T-helper 1 cell treated with Interleukin-12 subunit alpha and Interleukin-12 subunit beta and Interleukin-4 antibody, amounts not matched to agents 30 μg/mL and 1 μg/mL, for 36 hours (primary cell): Measurements from ENCODE around the gene DHRS1.
"Not testable (repeated sequence)": the region's sequence is repeated elsewhere in the genome, so short reads cannot be mapped to it uniquely, and the experiment has no call there.

Experiments
- H3K27ac Mint-ChIP-seq: one replicate; pipeline ENCODE4 v1.8.0; 2021; ENCODE audit warnings: mild to moderate bottlenecking, mixed read lengths
- H3K27me3 Mint-ChIP-seq: one replicate; pipeline ENCODE4 v1.8.0; 2021; ENCODE audit warnings: low read depth, mixed read lengths
- H3K36me3 Mint-ChIP-seq: one replicate; pipeline ENCODE4 v1.8.0; 2021; ENCODE audit warnings: low read depth, mixed read lengths
- H3K4me1 Mint-ChIP-seq: one replicate; pipeline ENCODE4 v1.8.0; 2021; ENCODE audit warnings: low read depth, mixed read lengths
- H3K4me3 Mint-ChIP-seq: one replicate; pipeline ENCODE4 v1.8.0; 2021; ENCODE audit warnings: mild to moderate bottlenecking, moderate library complexity, mixed read lengths
- H3K9me3 Mint-ChIP-seq: one replicate; pipeline ENCODE4 v1.8.0; 2021; ENCODE audit warnings: mixed read lengths

DHRS1 gene

GRCh38 chr14:24251880-24252288, 47.7 kb downstream of the DHRS1 start:
- Mint-ChIP-seq H3K27ac (no peak overlapping the region), H3K27me3 (no peaks in the 10 kb centered on the region), H3K4me3 (no peak overlapping the region), H3K36me3 (peaks cover 15% of the 10 kb centered on the region), H3K9me3 (no peaks in the 10 kb centered on the region), H3K4me1 (peaks cover 33% of the 10 kb centered on the region)

GRCh38 chr14:24250354-24250753, 49.2 kb downstream of the DHRS1 start:
- Mint-ChIP-seq H3K36me3 (peaks cover 14% of the 10 kb centered on the region), H3K27me3 (no peaks in the 10 kb centered on the region), H3K9me3 (no peaks in the 10 kb centered on the region), H3K4me1 (peaks cover 36% of the 10 kb centered on the region), H3K27ac (peak overlapping the region; percentile 76), H3K4me3 (peak overlapping the region; percentile 55)

- peak overlapping the region; percentile 43 for H3K4me3 Mint-ChIP-seq
Measured at GRCh38 chr14:24249230-24250021, 50.2 kb downstream of the DHRS1 start.

GRCh38 chr14:24247422-24247821, 52.2 kb downstream of the DHRS1 start:
- Mint-ChIP-seq H3K4me3 (peak overlapping the region; percentile 41), H3K27me3 (no peaks in the 10 kb centered on the region), H3K27ac (peak overlapping the region; percentile 75), H3K4me1 (peaks cover 46% of the 10 kb centered on the region), H3K9me3 (no peaks in the 10 kb centered on the region), H3K36me3 (peaks cover 7% of the 10 kb centered on the region)

More at GRCh38 chr14:24249230-24250021, 50.2 kb downstream of the DHRS1 start:
- no peaks in the 10 kb centered on the region for H3K9me3 Mint-ChIP-seq
- H3K36me3 Mint-ChIP-seq, result peaks cover 11% of the 10 kb centered on the region
- H3K27me3 Mint-ChIP-seq, result no peaks in the 10 kb centered on the region
- peak overlapping the region; percentile 76 for H3K27ac Mint-ChIP-seq
- peaks cover 40% of the 10 kb centered on the region for H3K4me1 Mint-ChIP-seq

- Mint-ChIP-seq H3K4me3 (peak overlapping the region; percentile 64), H3K9me3 (no peaks in the 10 kb centered on the region), H3K36me3 (peaks cover 10% of the 10 kb centered on the region), H3K4me1 (peaks cover 48% of the 10 kb centered on the region), H3K27ac (peak overlapping the region; percentile 91), H3K27me3 (no peaks in the 10 kb centered on the region)
Measured at GRCh38 chr14:24246765-24247212, 52.8 kb downstream of the DHRS1 start.

GRCh38 chr14:24245350-24245749, 54.2 kb downstream of the DHRS1 start:
- not testable (repeated sequence) for H3K9me3 Mint-ChIP-seq, H3K27me3 Mint-ChIP-seq, H3K4me3 Mint-ChIP-seq
- Mint-ChIP-seq H3K27ac (peak overlapping the region; percentile 73), H3K36me3 (peaks cover 15% of the 10 kb centered on the region), H3K4me1 (peaks cover 42% of the 10 kb centered on the region)

- Mint-ChIP-seq H3K4me3 (peak overlapping the region; percentile 88), H3K36me3 (peaks cover 23% of the 10 kb centered on the region), H3K27ac (peak overlapping the region; percentile 97), H3K4me1 (peaks cover 47% of the 10 kb centered on the region), H3K9me3 (no peaks in the 10 kb centered on the region), H3K27me3 (no peaks in the 10 kb centered on the region)
Measured at GRCh38 chr14:24243336-24243836, 56.2 kb downstream of the DHRS1 start.

GRCh38 chr14:24241829-24242443, 57.6 kb downstream of the DHRS1 start:
- Mint-ChIP-seq H3K27ac (peak overlapping the region; percentile 97), H3K36me3 (peaks cover 37% of the 10 kb centered on the region), H3K9me3 (no peaks in the 10 kb centered on the region), H3K4me3 (peak overlapping the region; percentile 88), H3K27me3 (no peaks in the 10 kb centered on the region), H3K4me1 (peaks cover 46% of the 10 kb centered on the region)
